ENCODE measurements around the gene TET1.

DNA sequence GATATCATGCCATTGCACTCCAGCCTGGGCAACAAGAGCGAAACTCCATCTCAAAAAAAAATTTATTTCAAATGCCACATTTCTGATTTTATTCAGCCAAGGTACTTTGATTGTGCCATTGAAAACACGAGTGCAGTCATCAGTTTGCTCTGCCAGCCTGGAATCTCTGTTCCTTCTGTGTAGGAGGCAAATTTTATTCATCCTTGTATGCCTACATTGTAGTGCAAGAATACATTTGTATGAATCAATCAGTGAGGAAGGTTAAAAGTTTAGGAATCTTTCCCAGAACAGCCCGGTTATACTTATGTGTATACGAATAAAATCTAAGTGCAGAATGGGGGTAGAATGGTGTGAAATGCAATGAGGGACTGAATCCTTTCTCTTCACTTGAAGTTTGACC is 886 bp upstream of the TET1 start:
- TF ChIP-seq, protein P1, sequence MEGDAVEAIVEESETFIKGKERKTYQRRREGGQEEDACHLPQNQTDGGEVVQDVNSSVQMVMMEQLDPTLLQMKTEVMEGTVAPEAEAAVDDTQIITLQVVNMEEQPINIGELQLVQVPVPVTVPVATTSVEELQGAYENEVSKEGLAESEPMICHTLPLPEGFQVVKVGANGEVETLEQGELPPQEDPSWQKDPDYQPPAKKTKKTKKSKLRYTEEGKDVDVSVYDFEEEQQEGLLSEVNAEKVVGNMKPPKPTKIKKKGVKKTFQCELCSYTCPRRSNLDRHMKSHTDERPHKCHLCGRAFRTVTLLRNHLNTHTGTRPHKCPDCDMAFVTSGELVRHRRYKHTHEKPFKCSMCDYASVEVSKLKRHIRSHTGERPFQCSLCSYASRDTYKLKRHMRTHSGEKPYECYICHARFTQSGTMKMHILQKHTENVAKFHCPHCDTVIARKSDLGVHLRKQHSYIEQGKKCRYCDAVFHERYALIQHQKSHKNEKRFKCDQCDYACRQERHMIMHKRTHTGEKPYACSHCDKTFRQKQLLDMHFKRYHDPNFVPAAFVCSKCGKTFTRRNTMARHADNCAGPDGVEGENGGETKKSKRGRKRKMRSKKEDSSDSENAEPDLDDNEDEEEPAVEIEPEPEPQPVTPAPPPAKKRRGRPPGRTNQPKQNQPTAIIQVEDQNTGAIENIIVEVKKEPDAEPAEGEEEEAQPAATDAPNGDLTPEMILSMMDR (IDR thresholded peaks at IDR 0.05), result no peak
- no peak for TF ChIP-seq POLR2A (IDR thresholded peaks at IDR 0.05)
